SIG-M5 treated with dmso at 0.1 percent for 504 hours (cell line): ENCODE data around the gene SIAE.
A peak's percentile ranks its signal among the peaks of the same experiment; 100 is the strongest.

ENCODE experiments used
- DNase-seq: peaks from one replicate; lab custom pipeline; 2025; ENCODE audit not compliant: unreplicated experiment; lab: John Stamatoyannopoulos, UW

The SIAE gene, protein sequence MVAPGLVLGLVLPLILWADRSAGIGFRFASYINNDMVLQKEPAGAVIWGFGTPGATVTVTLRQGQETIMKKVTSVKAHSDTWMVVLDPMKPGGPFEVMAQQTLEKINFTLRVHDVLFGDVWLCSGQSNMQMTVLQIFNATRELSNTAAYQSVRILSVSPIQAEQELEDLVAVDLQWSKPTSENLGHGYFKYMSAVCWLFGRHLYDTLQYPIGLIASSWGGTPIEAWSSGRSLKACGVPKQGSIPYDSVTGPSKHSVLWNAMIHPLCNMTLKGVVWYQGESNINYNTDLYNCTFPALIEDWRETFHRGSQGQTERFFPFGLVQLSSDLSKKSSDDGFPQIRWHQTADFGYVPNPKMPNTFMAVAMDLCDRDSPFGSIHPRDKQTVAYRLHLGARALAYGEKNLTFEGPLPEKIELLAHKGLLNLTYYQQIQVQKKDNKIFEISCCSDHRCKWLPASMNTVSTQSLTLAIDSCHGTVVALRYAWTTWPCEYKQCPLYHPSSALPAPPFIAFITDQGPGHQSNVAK

DNA sequence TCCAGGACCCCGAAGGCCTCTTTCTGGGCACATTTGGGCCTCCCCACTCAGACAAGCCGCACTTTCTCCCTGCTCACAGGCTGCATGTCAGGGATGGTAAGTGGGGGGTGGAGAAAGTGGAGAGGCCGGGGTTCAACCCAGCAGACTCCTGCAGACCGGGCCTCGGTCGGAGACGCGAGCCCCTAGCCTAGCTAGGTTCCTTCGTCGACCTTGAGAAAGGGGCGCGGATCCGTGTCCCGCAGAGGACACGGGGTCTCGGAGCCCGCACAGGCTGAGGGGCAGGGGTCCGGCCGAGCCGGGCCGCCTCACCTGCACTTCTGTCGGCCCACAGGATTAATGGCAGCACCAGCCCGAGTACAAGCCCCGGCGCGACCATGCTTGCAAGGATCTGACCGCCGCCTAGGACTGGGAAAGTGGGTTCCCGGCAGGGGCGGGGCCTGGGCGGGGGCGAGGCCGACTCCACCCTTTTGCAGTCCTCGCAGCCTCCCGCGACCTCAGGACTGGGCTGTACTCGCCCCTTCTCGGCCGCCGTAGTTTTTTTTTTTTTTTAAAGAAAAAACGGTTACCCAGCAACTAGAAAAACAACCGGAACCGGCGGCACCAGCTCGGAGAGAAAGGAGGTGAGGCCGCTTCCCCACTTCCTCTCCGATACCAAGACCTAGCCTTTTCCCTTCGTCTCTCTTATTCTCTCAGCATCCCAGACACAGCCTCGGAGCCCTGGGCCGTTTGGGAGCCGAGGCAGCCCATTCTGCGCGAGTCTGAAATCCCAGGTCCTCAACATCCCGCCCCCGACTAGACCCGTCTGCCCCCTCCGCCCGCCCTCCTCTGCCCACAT, at the start of gene SIAE, which contains the start of gene SPA17:
SIAE (minus strand) TSS at position 407 of the 835 bp plus-strand sequence; CDS start at position 376, 31 bp downstream.
SPA17 (plus strand) TSS at position 572 of the 835 bp plus-strand sequence. CDS start 1,361 bp downstream, outside the sequence.
- DNase-seq: peak; percentile 90

- DNase-seq: no peak
Measured at GRCh38 chr11:124722176-124722575, 48.6 kb upstream of the SIAE start.

DNA sequence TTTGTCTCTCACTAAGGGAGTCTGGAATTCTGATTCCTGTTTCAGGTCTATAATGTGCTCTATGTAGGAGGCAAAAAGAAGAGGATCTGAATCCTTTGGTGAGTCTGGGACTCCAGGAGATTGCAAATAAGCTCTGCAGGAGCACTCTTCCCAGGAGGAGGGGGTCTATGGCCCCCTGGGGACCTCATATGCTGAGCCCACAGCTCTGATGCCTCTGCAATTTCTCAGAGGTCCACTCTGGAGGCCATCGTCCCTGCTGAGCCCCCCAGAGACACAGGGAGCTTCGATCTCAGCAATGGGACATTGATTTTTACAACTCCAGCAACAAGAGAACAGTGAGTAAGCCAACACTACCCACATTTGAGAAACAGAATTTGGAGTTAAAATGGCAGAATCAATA, 46.0 kb upstream of the SIAE start:
- DNase-seq: no peak

- DNase-seq: no peak
Measured at GRCh38 chr11:124718801-124719200, 45.3 kb upstream of the SIAE start.

DNA sequence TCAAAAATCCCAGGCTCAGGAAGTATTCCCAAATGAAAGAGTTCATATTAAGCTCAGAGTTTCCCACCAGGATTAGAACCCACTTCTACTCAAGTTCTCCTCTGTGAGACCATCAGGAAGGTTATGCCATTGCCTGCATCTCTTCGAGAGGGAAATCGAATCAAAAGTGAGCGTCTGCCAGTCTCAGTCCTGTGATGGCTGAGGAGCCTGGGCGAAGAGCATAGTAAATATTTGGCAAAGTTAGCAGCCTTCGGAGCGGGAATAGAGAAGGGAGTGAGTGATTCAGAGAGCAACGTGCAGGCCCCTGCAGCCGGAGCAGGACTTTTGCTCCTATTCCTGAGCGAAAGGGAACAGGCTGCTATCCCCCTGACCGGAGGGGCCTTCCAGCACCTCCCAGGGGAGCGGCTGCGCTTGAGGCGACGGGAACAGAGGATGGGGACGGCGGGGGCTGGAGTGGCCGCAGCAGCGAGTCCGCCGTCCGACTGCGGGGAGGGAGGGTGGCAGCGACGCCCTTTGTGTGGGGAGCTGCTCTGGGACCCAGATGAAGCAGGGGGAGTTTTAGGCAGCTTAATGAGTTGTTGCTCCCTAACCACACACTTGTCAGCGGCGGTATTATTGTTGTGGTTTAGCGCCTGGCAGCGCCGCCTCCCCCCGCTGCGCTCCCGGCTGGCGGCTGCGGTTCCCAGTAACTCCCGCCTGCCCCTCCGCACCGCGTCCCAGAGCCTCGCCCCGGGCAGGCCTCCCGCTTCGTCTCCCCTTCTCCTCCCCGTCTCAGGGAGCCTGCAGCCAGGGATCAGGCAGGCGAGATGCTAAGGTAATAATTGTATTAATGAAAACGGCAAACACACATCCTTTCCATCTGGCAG, 44.5 kb upstream of the SIAE start:
- DNase-seq: no peak

- no peak for DNase-seq
Measured at GRCh38 chr11:124717421-124717785, 43.9 kb upstream of the SIAE start.

- DNase-seq: no peak
Measured at GRCh38 chr11:124716591-124716990, 43.1 kb upstream of the SIAE start.

DNA sequence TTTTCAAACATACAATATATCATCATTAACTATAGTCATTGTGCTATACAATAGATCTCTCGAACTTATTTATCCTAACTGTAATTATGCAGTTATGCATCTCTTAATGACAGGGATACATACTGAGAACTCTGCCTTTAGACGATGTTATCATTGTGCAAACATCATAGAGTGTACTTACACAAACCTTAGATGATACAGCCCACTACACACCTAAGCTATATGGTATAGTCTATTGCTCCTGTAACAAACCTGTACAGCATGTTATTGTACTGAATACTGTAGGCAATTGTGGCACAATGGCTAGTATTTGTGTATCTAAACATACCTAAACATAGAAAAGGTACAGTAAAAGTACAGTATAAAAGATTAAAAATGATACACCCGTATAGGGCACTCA, 38.9 kb upstream of the SIAE start:
- no peak for DNase-seq

- no peak for DNase-seq
Measured at GRCh38 chr11:124707829-124708228, 34.3 kb upstream of the SIAE start.

- no peak for DNase-seq
Measured at GRCh38 chr11:124700028-124700427, 26.5 kb upstream of the SIAE start.

- no peak for DNase-seq
Measured at GRCh38 chr11:124699547-124699946, 26.0 kb upstream of the SIAE start.

DNA sequence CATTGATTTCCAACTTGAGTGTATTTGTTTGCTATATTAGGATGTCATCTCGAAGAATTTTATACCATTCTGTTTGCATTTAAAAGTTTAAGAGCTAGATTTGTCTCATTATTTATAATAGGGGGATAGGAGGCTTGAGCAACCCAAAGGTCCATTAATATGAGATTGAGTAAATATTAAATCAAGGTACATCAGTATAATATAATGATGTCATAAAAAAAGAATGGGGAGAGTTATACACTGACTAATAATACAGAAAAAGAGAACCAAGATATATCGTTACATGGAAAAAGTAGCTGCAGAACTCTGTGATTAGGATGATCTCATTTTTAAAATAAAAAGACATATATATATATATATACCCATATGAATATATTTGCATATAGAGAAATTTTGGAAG, 19.6 kb upstream of the SIAE start:
- no peak for DNase-seq

- DNase-seq: no peak
Measured at GRCh38 chr11:124682443-124682842, 8.9 kb upstream of the SIAE start.

GRCh38 chr11:124681421-124681820, 7.9 kb upstream of the SIAE start:
- no peak for DNase-seq

- DNase-seq: no peak
Measured at GRCh38 chr11:124678416-124678815, 4.9 kb upstream of the SIAE start.

- no peak for DNase-seq
Measured at GRCh38 chr11:124676386-124676785, 2.8 kb upstream of the SIAE start.

DNA sequence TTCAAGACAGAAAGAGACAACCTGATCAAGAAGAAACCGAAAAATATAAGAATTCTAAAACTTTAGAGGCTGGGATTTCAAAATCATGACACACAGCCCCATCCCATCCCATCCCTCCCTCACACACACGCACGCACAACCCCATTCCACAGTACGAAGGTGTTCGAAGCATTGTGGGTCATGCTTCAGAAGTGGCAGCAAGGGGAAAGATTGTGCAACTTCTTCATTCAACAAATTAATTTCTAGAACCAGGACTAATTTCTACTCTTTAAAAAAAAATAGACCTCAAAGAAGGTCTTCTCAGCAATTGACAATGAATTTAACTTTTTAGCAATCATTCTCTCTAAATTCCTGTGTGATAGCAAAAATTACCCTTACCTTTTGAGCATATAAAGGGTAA, 1.0 kb upstream of the SIAE start:
- no peak for DNase-seq

- no peak for DNase-seq
Measured at GRCh38 chr11:124674168-124674517, 604 bp upstream of the SIAE start.

DNA sequence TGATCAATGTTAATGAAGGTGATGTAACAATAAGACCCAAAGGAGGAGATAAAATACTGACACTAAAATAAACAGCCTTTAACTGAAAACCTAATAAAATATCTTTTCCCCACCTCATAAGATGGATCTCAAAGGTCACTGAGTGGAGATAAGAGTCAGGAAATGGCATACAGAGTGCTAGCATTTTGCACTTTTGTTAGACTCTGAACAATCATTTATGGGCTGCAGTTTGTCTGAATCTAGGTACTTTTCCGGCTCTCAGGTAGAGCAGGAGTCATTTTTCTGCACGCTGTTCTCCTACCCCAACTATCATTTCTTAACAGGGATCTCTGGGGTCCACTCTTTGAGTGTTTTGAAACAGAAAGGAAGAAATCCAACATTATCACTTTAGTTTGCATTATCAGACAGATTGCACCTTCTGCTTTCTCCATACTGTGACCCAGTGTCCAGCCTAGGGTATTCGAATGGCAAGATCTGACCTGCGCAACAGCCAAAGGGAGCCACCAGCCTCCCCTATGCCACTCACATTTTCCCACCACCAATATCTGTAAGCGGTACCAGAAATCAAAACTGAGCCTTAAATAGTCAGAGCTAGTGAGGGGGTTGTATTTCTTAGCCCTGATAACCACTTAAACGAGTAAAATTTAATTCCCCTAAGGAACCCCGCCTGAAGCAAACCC, 863 bp downstream of the SIAE start:
- DNase-seq: no peak

DNA sequence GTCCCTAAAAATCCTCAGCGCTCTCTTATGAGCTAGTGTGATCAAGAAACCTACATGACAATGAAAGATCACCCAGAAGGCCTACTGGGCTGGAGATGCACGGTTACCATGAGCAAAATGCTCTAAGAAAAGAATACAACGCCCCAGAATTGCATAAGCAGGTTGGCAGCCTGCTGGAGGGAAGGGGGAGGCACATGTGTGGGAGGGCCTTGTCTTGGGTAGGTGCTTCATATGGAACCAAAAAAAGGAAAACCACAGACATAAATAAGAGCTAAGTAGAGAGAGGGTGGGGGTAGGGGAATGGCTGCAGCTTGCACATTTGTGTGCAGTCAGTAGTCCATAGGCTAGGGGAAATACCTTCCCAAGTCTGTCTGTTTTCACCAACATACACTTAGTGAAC, 2.8 kb downstream of the SIAE start:
- peak; percentile 91 for DNase-seq
